HG02943 (cell line): ENCODE data around the gene STYXL2.

Source experiments
- ATAC-seq: cut with Tn5 transposase; IDR thresholded peaks from one replicate; pipeline ENCODE4 v1.9.1; 2021; ENCODE audit warnings: mild to moderate bottlenecking, low read depth, moderate library complexity; ENCODE audit not compliant: unreplicated experiment

Gene STYXL2

DNA sequence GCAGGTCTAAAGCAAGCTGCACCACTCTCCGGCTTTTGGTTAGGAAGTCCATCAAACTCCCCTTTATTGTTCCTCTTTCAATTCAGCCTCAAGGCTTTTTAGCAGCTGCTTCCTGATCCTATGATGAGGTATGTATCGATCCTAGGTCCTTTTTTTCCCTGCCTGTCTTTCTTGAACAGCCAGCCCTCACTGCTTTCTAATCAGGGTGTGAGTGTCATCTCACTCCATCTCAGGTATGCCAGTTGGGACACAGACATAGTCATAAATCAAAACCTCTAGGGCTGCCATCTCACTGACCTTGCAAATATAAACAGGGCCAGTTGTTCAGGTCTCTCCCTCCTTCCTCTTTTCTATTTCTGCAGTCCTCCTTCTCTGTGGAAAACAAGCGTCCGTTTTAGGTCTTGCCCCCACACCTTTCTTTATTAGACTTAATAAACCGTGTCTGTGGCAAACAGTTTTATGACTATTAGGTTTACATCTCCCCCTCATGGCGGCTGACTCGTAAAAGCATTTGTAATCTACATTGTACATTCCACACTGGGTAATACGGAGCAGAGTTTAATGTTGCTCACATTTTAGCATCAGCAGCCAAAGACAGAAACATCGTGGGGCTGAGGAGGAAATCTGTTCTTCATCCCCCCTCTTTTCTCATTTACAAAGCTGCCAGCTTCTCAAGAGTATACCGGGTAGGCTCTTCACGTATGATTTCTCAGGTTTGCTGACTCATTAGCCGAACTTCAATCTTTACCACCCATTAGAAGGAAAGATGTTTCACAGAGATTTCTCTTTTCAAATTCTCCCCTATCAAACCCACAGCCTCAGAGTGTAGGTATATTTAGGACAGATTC is 11.6 kb downstream of the STYXL2 start:
- ATAC-seq, result no peak

DNA sequence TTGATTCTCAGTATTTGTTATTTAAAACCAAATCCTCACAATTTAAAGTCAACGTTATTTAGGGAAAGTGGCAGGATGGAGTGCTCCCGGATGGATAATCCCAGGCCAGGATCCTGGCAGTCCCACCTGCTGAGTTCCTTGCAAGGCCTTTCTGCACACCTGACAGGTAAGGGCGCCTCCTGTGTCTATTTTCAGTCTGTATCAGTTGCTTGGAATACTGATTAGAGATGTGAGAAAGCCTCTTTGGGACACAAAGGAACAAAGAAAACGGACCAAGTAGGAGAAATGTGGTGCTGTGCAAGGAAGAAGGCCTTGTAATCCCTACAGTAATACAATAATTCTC is 12.2 kb downstream of the STYXL2 start:
- ATAC-seq, result no peak

DNA sequence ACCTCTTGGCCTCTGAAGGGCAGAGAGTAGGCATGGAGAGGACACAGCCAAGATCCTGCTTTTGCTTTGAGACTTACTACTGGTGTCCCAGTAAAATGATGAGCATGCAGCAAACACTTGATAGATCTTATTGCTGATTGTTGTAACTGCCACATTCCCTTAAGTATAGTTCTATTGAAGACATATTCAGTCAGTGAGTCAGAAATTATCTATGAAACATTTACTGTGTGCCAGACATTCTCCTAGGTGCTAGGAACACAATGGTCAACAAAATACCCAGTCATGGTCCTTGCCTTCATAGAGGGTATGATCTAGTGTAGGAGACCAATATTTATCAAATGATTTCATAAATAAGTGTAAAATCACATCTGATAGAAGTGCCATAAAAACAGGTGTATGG is 13.6 kb downstream of the STYXL2 start:
- no peak for ATAC-seq

DNA sequence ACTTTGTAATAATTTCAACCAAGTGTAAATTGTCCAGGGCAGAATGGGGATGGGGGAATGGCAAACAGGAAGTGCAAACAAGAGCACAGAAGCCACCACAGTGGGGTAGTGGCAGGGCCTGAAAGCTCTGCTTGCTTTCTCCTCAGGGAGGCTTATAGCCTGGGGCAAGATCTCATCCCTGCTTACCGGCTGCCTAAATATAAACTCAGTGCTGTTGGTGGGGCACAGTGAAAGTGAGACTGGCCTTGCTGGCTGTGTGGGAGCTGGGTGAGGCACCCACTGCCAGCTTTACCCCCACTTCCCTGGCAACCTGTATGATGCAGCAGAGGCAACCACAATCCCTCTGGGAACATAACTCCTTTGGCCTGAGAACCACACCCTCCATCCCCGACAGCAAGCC is 15.2 kb downstream of the STYXL2 start:
- ATAC-seq, result no peak

DNA sequence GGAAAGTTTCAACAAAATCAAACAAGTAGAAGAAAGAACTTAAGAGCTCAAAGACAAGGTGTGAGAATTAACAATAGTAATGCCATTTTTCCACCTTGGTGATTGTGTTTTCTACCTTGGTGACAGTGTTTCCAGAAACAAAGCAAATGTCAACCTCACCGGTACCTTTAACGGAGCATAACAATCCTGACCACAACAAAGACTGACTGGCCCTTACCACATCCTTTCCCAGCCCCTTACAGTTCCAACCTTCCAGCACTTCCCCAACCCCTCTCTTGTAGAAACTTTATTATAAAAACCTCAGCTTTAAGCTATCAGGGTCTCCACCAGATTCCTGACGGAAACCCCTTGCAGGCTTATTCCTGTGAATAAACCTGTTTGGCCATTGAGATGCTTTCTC is 16.7 kb downstream of the STYXL2 start:
- ATAC-seq, result no peak

DNA sequence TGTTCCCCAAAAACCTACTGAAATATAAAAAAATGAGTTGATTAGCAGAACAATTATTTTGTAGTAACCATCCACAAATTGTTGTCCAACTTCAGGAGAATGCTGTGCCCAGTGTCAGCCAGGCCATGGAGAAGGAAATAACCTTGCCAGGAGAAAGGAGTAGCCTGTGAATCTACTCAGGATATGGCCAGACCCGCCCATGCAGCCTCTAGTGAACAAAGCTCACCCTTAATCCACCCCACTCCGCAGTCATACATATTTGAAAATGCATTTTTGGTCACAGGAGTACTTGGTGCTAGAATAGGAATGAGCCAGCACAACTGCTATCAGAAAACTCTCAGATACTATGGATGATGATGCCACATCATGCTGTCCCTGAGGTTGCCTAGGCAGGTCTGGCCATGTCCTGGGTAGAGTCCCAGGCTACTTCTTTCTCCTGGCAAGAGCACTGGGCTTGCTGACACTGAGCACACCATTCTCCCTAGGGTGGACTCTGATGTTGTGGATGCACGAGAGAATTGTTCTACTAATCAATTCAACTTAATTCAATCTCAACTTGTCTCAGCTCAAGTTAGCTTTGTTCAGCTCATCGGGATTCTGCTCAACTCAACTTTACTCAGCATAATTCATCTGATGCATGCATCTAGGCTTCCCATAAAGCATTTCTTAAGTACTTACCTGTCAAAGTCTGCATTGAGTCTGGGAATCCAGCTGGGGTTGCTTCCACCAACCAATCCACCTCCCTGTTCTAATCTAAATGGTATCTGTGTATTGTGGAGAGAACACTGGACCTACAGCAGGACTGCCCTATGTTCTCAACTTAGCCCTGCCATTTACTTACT is 18.2 kb downstream of the STYXL2 start:
- no peak for ATAC-seq

DNA sequence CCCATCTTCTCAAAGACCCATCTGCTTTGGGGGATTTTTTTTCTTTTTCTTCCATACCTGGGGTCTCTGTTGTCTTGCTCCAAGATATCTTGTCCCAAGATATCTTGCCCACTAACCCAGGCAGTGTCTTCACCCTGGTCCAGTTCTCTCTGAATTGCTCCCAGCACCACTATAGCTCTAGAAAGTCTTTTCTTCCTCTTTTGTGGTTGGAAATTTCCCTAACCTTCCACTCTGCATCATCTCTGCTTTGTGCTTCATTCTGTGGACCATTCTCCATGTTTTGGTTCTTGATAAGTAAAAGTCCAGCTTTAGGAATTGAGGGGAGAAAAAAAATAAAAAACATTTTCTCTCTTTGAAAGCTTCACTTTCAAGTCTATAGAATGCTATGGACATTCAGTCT is 20.9 kb downstream of the STYXL2 start:
- ATAC-seq, result no peak

DNA sequence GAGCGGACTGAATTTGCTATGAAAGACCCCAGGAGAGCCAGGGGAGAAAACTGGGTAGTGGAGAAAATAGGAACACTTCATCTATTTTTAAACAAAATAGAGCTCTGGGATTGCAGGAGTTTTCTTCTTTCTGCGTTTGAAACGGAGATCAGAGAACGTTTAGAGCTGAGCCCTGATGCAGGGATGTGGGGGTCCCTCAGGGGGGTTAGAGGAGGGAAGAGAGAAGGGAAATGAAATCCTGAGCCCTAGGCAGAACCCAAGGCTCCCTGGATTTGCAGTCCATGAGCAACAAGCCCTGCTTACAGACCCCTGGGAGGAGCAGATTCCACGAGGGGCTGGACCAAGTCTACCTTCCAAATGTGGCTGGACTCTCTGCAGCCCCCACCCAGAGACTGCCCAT is 21.8 kb downstream of the STYXL2 start:
- ATAC-seq, result no peak

DNA sequence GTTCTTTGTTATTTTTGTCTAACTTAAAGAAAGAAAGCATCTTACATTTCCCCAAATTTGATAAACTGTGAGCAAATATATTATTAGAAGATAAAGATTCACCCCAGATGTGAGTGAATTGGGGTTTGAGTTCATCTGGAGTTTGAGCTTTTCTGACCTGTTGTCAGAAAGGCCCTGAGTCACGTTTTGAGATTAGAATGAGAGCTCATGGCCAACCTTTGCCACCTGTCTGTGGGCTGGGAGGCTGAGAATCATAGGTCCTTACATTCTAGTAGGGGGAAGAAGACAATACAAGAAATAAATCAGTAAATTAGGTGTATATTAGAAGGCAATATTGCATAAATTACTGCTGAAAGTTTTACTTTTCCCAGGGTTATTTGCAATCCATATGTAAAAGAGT is 22.3 kb downstream of the STYXL2 start:
- no peak for ATAC-seq

DNA sequence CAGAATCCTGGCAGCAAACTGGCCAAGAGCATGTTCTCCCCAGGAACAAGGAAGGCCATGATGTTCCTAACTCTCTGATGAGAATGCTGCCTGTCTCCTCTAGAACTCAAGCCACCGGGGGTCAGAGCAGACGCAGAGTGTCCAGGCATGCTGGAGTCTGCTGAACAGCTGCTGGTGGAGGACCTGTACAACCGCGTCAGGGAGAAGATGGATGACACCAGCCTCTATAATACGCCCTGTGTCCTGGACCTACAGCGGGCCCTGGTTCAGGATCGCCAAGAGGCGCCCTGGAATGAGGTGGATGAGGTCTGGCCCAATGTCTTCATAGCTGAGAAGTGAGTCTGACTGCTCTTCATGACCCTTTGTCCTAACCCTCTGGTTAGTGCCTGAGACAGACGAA is 23.4 kb downstream of the STYXL2 start:
- ATAC-seq, result no peak

DNA sequence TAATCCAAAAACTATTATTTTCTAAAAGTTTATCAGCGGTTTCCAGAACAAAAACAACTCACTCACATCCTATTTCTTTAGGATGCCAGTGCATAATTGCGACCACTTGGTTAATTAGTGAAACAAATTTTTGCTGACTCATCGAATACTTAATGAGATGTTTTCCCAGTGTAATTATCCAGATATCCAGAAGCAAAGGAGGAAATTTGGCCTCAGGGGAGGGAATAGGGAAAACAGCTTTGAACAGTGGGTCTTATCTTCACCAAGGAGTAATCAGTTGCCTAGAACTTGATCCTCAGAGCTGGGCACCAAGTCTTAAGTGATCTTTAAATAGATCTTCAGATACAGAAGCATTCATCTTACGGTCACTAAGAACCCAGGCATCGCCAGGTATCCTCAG is 24.3 kb downstream of the STYXL2 start:
- ATAC-seq, result no peak

DNA sequence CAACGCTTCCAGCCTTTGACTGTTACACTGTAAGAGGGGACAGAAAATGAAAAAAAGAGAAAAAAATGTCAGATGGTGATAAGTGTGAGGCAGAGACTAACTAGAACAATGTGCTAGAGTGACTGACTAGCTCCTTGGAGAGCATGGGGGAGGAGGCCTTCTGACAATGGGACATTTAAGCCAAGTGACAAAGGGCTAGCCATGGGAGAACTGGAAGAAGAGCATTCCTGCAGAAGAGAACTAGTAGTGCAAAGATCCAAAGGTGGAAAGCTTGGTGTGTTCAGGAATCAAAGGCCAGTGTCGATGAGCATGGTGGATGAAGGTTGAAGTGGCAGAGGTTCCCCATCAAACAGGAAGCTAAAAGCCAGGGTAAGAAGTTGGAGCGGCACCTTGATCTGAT is 25.8 kb downstream of the STYXL2 start:
- ATAC-seq, result no peak

DNA sequence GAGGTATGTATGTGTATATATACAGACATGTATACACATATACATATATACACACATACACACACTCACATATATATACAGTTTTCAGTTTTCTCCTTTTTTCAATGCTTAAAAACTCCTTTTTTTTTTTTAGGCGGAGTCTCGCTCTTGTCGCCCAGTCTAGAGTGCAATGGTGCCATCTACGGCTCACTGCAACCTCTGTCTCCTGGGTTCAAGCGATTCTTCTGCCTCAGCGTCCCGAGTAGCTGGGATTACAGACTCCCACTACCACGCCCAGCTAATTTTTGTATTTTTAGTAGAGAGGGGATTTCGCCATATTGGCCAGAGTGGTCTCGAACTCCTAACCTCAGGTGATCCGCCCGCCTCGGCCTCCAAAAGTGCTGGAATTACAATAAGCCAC is 27.0 kb downstream of the STYXL2 start:
- ATAC-seq, result no peak

DNA sequence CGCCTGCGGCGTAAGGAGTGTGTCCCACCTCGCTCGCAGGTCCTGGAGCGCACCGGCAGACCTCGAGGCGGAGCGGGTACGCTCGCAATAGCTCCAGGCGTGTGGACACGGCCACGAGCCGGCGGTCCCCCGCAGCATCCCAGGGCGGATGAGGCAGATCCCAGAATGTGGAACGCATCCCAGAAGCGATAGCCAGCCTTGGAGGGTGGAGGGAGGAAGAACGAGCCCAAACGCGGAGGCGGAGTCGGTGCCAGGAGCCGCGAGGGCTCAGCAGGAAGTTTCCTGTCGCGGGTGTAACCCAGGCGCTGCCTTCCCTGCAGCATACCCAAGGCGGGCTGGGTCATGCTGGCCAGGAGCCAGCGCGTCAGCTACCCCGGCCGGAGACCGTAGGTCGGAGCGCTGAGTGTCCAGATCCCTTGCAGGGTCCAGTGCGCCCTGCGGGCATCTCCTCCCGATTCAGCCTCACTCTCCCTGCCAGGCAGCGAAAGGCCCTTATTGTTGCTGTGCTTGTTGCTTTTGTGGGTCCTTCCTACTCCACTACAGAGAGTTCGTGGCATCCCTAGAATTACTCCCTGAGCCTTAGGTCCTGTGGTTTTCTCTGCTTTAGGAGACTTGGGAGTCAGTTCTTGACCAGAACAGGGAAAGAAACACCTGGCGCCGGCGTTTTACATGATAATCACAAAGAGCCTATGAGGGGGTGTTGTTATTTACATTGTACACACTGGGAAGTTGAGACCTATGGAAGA is 27.7 kb downstream of the STYXL2 start:
- ATAC-seq, result no peak

DNA sequence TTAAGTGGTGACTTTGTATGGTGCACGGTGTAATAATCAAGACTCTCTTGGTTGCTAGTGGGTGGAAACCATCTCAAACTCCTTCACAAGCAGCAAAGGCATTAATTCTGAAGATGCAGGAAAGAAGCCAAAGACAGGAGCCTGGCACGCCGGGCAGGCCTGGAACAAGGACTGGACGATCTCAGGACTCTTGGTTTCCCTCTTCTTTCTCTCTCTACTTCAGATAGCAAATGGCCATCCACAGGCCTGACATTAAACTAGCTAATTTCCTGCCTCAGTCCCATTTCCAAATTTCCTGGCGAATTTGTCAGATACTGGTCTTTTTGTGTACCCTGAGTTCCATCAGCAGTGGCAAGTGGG is 28.2 kb downstream of the STYXL2 start:
- ATAC-seq, result no peak

DNA sequence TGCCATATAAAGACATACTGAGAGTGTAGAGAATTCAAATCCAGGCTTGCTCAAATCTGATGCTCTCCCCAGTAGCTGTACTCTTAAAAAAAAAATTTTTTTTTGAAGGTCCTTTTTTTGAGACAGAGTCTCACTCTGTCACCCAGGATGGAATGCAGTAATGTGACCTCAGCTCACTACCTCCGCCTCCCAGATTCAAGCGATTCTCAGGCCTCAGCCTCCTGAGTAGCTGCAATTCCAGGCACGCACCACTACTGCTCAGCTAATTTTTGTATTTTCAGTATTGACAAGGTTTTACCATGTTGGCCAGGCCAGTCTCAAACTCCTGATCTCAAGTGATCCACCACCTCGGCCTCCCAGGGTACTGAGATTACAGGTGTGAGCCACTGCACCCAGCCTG is 28.7 kb downstream of the STYXL2 start:
- ATAC-seq, result no peak

DNA sequence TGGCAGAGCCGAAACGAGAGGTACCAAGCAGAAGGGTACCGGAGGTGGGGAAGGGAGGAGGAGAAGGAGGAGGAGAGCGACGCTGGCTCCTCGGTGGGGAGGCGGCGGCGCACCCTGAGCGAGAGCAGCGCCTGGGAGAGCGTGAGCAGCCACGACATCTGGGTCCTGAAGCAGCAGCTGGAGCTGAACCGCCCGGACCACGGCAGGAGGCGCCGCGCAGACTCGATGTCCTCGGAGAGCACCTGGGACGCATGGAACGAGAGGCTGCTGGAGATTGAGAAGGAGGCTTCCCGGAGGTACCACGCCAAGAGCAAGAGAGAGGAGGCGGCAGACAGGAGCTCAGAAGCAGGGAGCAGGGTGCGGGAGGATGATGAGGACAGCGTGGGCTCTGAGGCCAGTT is 32.4 kb downstream of the STYXL2 start:
- ATAC-seq, result no peak

DNA sequence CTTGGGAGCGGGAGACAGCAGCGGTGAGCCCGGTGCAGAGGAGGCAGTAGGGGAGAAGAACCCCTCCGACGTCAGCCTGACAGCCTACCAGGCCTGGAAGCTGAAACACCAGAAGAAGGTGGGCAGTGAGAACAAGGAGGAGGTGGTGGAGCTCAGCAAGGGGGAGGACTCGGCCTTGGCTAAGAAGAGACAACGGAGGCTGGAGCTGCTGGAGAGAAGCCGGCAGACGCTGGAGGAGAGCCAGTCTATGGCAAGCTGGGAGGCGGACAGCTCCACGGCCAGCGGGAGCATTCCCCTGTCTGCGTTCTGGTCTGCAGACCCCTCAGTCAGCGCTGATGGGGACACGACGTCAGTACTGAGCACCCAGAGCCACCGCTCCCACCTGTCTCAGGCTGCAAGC is 32.9 kb downstream of the STYXL2 start:
- no peak for ATAC-seq

DNA sequence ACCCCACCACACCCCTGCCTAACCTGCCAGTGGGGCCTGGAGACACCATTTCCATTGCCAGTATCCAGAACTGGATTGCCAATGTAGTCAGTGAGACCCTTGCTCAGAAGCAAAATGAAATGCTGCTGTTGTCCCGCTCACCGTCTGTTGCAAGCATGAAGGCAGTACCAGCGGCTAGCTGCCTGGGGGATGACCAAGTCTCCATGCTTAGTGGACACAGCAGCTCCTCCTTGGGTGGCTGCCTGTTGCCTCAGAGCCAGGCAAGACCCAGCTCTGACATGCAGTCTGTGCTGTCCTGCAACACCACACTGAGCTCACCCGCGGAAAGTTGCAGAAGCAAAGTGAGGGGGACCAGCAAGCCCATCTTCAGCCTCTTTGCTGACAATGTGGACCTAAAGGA is 33.4 kb downstream of the STYXL2 start:
- ATAC-seq, result no peak

DNA sequence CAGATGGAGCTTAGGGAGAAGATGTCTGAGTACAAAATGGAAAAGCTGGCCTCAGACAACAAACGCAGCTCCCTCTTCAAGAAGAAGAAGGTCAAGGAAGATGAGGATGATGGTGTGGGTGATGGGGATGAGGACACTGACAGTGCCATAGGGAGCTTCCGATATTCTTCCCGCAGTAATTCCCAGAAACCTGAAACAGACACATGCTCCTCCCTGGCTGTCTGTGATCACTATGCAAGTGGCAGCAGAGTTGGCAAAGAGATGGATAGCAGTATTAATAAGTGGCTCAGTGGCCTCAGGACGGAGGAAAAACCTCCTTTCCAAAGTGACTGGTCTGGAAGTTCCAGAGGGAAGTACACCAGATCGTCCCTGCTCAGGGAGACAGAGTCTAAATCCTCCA is 33.8 kb downstream of the STYXL2 start:
- no peak for ATAC-seq
